ENCODE data around the gene CLEC16A.

Gene CLEC16A

GRCh38 chr16:11181899-11182279 lies 237.5 kb downstream of the CLEC16A start:
- H3K27me3 ChIP-seq (ENCODE audit: insufficient read depth, low read length), result no peaks in the 10 kb centered on the region
- H3K9ac ChIP-seq (ENCODE audit: low read depth, low read length), result no peak overlapping the region
- H3K9me3 ChIP-seq (ENCODE audit: insufficient read depth, low read depth, low read length), result no peaks in the 10 kb centered on the region
- H3K4me1 ChIP-seq (ENCODE audit: insufficient read depth, low read length), result peaks cover 14% of the 10 kb centered on the region
- no peak overlapping the region for H3K27ac ChIP-seq (ENCODE audit: low read depth, low read length)
- WGBS, result 71% methylated on average over 12 of the region's 12 CpGs
- H3K36me3 ChIP-seq (ENCODE audit: insufficient read depth, low read length), result 0 out of 2 replicates have a peak, but pooled peaks cover 3% of the 10 kb centered on the region
- H3K4me3 ChIP-seq (ENCODE audit: low read length), result no peak overlapping the region

- H3K9ac ChIP-seq (ENCODE audit: low read depth, low read length), result no peak overlapping the region
- H3K9me3 ChIP-seq (ENCODE audit: insufficient read depth, low read depth, low read length), result no peaks in the 10 kb centered on the region
- H3K27me3 ChIP-seq (ENCODE audit: insufficient read depth, low read length), result no peaks in the 10 kb centered on the region
- H3K36me3 ChIP-seq (ENCODE audit: insufficient read depth, low read length), result 0 out of 2 replicates have a peak, but pooled peaks cover 3% of the 10 kb centered on the region
- H3K27ac ChIP-seq (ENCODE audit: low read depth, low read length), result no peak overlapping the region
- peaks cover 14% of the 10 kb centered on the region for H3K4me1 ChIP-seq (ENCODE audit: insufficient read depth, low read length)
- H3K4me3 ChIP-seq (ENCODE audit: low read length), result no peak overlapping the region
- WGBS, result 70% methylated on average over 14 of the region's 14 CpGs
Observed at GRCh38 chr16:11182411-11182810, 238.0 kb downstream of the CLEC16A start.

DNA sequence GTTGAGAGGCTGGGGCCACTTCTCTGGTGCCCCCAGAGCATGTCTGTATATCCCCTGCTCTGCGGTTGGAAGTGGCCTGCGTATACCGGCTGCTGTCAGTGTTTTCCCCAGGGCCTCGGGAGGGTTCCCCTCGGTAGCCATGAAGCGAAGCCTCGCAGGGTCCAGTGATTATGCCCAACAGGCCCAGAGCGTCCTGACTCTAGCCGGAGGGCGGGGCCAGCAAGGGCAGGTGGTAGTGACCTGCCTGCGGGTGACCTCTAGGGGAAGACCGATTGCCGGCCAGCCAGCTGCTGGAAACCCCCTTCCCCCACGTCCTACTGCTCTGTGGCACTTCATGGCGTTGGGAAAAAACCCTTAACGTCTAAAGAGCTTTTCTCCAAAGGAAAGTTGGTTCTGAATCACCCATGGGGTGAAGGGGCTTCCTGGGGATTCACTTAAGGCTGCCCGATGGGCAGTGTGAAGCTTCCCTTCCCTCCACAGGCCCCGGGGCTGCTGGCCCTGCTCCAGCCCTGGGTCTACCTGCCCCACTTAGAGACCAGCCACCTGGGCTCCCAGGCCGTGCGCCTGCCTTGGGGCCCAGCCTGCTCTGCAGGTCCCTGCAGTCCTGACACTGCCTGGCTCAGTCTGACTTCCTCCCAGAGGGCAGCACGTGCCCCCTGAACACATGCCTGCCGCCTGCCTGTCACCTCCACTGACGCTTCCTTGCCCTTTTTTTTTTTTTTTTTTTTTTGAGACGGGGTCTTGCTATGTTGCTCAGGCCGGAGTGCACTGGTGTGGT lies 238.9 kb downstream of the CLEC16A start:
- Histone ChIP-seq H3K9ac (ENCODE audit: low read depth, low read length) (no peak overlapping the region), H3K4me3 (ENCODE audit: low read length) (no peak overlapping the region), H3K36me3 (ENCODE audit: insufficient read depth, low read length) (0 out of 2 replicates have a peak, but pooled peaks cover 3% of the 10 kb centered on the region), H3K27me3 (ENCODE audit: insufficient read depth, low read length) (no peaks in the 10 kb centered on the region), H3K9me3 (ENCODE audit: insufficient read depth, low read depth, low read length) (no peaks in the 10 kb centered on the region), H3K27ac (ENCODE audit: low read depth, low read length) (no peak overlapping the region), H3K4me1 (ENCODE audit: insufficient read depth, low read length) (peaks cover 14% of the 10 kb centered on the region)
- WGBS, result 53% methylated on average over 25 of the region's 25 CpGs

GRCh38 chr16:11183951-11184350 lies 239.6 kb downstream of the CLEC16A start:
- Histone ChIP-seq H3K4me1 (ENCODE audit: insufficient read depth, low read length) (peaks cover 14% of the 10 kb centered on the region), H3K9me3 (ENCODE audit: insufficient read depth, low read depth, low read length) (no peaks in the 10 kb centered on the region), H3K36me3 (ENCODE audit: insufficient read depth, low read length) (0 out of 2 replicates have a peak, but pooled peaks cover 3% of the 10 kb centered on the region), H3K27ac (ENCODE audit: low read depth, low read length) (no peak overlapping the region), H3K4me3 (ENCODE audit: low read length) (no peak overlapping the region), H3K27me3 (ENCODE audit: insufficient read depth, low read length) (no peaks in the 10 kb centered on the region), H3K9ac (ENCODE audit: low read depth, low read length) (no peak overlapping the region)
- 89% methylated on average over 10 of the region's 10 CpGs for WGBS

DNA sequence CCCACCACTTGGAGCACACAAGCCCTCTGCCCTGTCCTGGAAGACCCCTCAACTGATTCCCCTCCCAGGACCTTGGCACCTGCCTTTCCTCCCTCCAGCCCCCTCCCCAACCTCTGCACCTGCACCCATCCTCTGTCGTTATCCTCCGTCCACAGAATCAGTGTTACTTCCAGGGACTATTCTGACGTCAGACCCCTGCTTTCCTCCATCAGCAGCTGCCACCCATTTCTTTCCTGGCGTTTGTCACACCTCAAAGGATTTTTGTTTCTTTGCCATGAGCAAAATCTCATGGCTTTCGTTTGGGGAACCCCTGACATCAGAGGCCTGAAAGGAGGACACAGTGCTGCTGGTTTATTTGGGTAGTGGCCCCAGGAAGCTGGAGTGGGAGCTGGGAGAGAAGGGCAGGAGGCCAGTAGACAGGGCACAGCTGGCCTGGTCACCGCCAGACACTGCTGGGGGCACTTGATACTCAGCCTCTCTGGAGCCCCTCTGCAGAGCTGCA lies 243.2 kb downstream of the CLEC16A start:
- no peak overlapping the region for H3K27ac ChIP-seq (ENCODE audit: low read depth, low read length)

DNA sequence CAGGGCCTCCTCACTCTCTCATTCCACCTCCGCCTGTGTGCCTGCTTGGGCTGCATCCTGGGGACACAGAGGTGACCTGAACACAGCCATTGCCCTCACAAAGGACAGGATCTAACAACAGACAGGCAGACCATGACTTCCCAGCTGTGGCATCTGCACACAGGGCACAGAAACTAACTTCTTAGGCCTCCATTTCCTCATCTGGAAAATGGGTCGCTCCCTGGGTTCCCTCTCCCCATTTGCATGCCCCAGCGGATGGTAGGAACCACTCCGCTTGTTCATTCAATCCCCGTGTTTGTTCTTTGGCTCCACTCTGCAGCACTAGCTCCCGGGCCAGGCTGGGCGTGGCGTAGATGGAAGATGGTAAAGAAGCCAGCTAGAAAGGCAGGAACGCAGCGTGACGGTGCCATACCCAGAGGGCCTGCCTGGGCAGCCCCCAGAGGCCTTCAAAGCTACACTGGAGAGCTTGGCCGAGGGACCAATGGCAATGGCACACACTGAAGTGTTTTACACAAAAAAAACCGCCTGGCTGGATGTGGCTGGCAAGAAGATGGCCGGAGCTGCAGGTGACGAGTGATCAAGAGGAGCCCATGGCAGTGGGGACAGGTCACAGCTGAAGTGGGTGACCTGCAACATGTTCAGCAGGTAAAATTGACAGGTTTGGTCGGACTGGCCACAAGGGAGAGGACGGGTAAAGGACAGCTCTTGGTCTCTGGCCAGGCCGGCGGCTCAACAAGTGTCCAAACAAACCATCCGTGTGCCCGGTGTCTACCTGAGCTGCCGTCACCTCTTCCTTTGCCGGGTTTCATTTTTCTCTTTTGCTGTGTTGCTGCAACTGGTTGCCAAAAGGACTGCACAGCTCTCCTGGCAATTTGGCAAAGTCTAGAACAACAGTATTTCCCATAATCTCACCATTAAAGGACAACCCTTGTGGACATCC lies 244.7 kb downstream of the CLEC16A start:
- Histone ChIP-seq H3K27me3 (ENCODE audit: insufficient read depth, low read length) (no peaks in the 10 kb centered on the region), H3K27ac (ENCODE audit: low read depth, low read length) (no peak overlapping the region), H3K4me3 (ENCODE audit: low read length) (no peak overlapping the region), H3K9ac (ENCODE audit: low read depth, low read length) (no peak overlapping the region), H3K36me3 (ENCODE audit: insufficient read depth, low read length) (no peaks in the 10 kb centered on the region), H3K9me3 (ENCODE audit: insufficient read depth, low read depth, low read length) (no peaks in the 10 kb centered on the region), H3K4me1 (ENCODE audit: insufficient read depth, low read length) (no peaks in the 10 kb centered on the region)
- WGBS, result 93% methylated on average over 23 of the region's 23 CpGs

More for the DNA sequence above, 243.2 kb downstream of the CLEC16A start:
- Histone ChIP-seq H3K27me3 (ENCODE audit: insufficient read depth, low read length) (no peaks in the 10 kb centered on the region), H3K9ac (ENCODE audit: low read depth, low read length) (no peak overlapping the region), H3K4me1 (ENCODE audit: insufficient read depth, low read length) (peaks cover 5% of the 10 kb centered on the region), H3K9me3 (ENCODE audit: insufficient read depth, low read depth, low read length) (no peaks in the 10 kb centered on the region), H3K36me3 (ENCODE audit: insufficient read depth, low read length) (no peaks in the 10 kb centered on the region), H3K4me3 (ENCODE audit: low read length) (no peak overlapping the region)
- WGBS, result 79% methylated on average over 6 of the region's 6 CpGs

DNA sequence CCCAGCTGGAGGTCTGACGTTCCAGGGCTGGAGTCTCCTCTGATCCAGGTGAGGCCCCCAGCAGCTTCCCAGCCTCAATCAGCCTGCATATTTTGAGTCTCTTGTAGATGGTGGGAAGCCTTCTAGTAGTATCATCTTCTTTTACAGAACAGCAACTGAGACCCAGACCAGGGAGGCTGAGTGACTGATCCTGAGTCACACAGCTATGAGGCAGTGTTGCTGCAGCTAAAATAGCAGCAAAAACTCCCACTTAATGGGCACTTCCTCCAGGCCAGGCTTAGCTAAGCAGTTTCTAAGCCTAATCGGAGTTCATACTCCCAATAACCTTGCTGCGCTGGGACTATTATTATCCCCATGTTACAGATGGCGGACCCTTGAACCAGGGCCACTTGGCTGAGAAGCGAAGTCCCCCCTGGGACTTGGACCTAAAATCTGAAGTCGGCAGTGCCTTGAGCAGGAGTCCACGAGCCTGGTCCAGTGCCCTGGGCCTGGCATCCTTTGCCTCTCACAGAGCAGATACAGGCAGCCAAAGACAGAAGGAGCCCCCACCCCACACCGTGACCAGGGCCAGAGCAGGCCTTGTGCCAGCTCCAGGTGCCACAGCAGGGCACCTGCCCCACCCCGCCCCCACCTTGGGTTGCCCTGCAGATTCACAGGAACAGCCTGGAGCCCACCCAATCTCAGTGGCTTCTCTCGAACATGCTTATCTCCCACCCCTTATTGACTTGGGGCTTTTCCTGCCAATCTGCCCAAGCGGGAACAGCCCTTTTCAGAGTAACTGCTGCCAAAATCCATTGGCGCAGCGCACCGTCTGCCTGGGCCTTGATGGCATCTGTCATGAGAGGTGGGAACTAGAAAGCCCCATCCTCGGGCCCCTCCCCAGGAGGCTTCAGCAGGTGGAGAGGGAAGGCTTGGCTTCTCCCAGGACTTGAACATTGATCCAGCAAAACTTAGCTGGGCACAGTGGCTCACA lies 246.5 kb downstream of the CLEC16A start:
- no peak overlapping the region for H3K4me3 ChIP-seq (ENCODE audit: low read length)
- WGBS, result 90% methylated on average over 15 of the region's 15 CpGs
- H3K27me3 ChIP-seq (ENCODE audit: insufficient read depth, low read length), result no peaks in the 10 kb centered on the region
- no peaks in the 10 kb centered on the region for H3K4me1 ChIP-seq (ENCODE audit: insufficient read depth, low read length)
- H3K9me3 ChIP-seq (ENCODE audit: insufficient read depth, low read depth, low read length), result no peaks in the 10 kb centered on the region
- H3K9ac ChIP-seq (ENCODE audit: low read depth, low read length), result no peak overlapping the region
- no peaks in the 10 kb centered on the region for H3K36me3 ChIP-seq (ENCODE audit: insufficient read depth, low read length)
- H3K27ac ChIP-seq (ENCODE audit: low read depth, low read length), result no peak overlapping the region

GRCh38 chr16:11191665-11192064 lies 247.3 kb downstream of the CLEC16A start:
- H3K27me3 ChIP-seq (ENCODE audit: insufficient read depth, low read length), result no peaks in the 10 kb centered on the region
- no peak overlapping the region for H3K4me3 ChIP-seq (ENCODE audit: low read length)
- WGBS, result 91% methylated on average over 5 of the region's 5 CpGs
- H3K36me3 ChIP-seq (ENCODE audit: insufficient read depth, low read length), result no peaks in the 10 kb centered on the region
- H3K4me1 ChIP-seq (ENCODE audit: insufficient read depth, low read length), result no peaks in the 10 kb centered on the region
- no peak overlapping the region for H3K27ac ChIP-seq (ENCODE audit: low read depth, low read length)
- H3K9me3 ChIP-seq (ENCODE audit: insufficient read depth, low read depth, low read length), result no peaks in the 10 kb centered on the region
- no peak overlapping the region for H3K9ac ChIP-seq (ENCODE audit: low read depth, low read length)

- Histone ChIP-seq H3K9ac (ENCODE audit: low read depth, low read length) (no peak overlapping the region), H3K27me3 (ENCODE audit: insufficient read depth, low read length) (no peaks in the 10 kb centered on the region), H3K27ac (ENCODE audit: low read depth, low read length) (no peak overlapping the region), H3K4me1 (ENCODE audit: insufficient read depth, low read length) (no peaks in the 10 kb centered on the region), H3K36me3 (ENCODE audit: insufficient read depth, low read length) (no peaks in the 10 kb centered on the region), H3K4me3 (ENCODE audit: low read length) (no peak overlapping the region), H3K9me3 (ENCODE audit: insufficient read depth, low read depth, low read length) (no peaks in the 10 kb centered on the region)
Observed at GRCh38 chr16:11193494-11193893, 249.1 kb downstream of the CLEC16A start.

DNA sequence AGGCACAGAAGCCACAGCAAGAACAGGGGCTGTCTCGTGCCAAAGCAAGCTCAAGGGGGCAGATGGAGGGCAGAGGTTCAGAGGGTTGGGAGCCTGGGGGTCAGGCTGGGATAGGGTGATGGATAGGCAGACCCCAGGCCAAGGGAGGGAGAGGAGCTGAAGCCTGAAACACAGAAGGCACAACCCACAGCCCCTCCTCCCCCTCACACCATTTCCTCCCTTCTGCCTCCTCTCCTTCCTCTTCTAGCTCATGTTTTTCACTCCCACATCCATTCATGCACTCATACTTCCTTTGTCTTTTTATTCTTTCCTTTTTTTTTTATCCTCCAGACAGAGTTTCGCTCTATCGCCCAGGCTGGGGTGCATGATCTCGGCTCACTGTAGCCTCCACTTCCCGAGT lies 250.5 kb downstream of the CLEC16A start:
- Histone ChIP-seq H3K9me3 (ENCODE audit: insufficient read depth, low read depth, low read length) (no peaks in the 10 kb centered on the region), H3K36me3 (ENCODE audit: insufficient read depth, low read length) (no peaks in the 10 kb centered on the region), H3K27ac (ENCODE audit: low read depth, low read length) (no peak overlapping the region), H3K9ac (ENCODE audit: low read depth, low read length) (no peak overlapping the region), H3K27me3 (ENCODE audit: insufficient read depth, low read length) (no peaks in the 10 kb centered on the region), H3K4me3 (ENCODE audit: low read length) (no peak overlapping the region), H3K4me1 (ENCODE audit: insufficient read depth, low read length) (no peaks in the 10 kb centered on the region)
- 94% methylated on average over 5 of the region's 5 CpGs for WGBS

Measured in HUES64 (cell line).